22Rv1 (cell line): ENCODE results near the gene SLC1A3.

Experiments
- H3K27ac ChIP-seq: fragments of 450-650 bp; 2 replicates; pipeline ENCODE4 v1.5.1; 2017
- CTCF ChIP-seq: fragments of 450-650 bp; IDR thresholded peaks from 2 replicates; pipeline ENCODE4 v1.5.1; 2017; ENCODE audit warnings: mild to moderate bottlenecking
- ZFX ChIP-seq: fragments of 450-650 bp; IDR thresholded peaks from 2 replicates; pipeline ENCODE4 v1.6.1; 2017; ENCODE audit warnings: antibody characterized with exemption, borderline replicate concordance

Gene SLC1A3

GRCh38 chr5:36665628-36666027, 59.2 kb downstream of the SLC1A3 start:
- H3K27ac ChIP-seq = no peak overlapping the region
- TF ChIP-seq CTCF = no peak
- no peak for TF ChIP-seq ZFX

GRCh38 chr5:36666274-36666673, 59.9 kb downstream of the SLC1A3 start:
- no peak overlapping the region for H3K27ac ChIP-seq

GRCh38 chr5:36666986-36667385, 60.6 kb downstream of the SLC1A3 start:
- H3K27ac ChIP-seq = no peak overlapping the region
- no peak for TF ChIP-seq ZFX
- TF ChIP-seq CTCF = no peak

More at GRCh38 chr5:36666274-36666673, 59.9 kb downstream of the SLC1A3 start:
- TF ChIP-seq CTCF (no peak), ZFX (no peak)

- H3K27ac ChIP-seq = no peak overlapping the region
- TF ChIP-seq CTCF (no peak), ZFX (no peak)
Observed at GRCh38 chr5:36667824-36668223, 61.4 kb downstream of the SLC1A3 start.

- no peak overlapping the region for H3K27ac ChIP-seq
- TF ChIP-seq ZFX = no peak
- TF ChIP-seq CTCF = no peak
Observed at GRCh38 chr5:36669015-36669651, 62.7 kb downstream of the SLC1A3 start.

GRCh38 chr5:36670548-36670947, 64.1 kb downstream of the SLC1A3 start:
- no peak for TF ChIP-seq ZFX
- TF ChIP-seq CTCF = no peak
- no peak overlapping the region for H3K27ac ChIP-seq

GRCh38 chr5:36675282-36675681, 68.9 kb downstream of the SLC1A3 start:
- TF ChIP-seq CTCF (no peak), ZFX (no peak)
- H3K27ac ChIP-seq = no peak overlapping the region
